HepG2 (cell line): Measurements from ENCODE around the gene C5. TPM values are rescaled to one million over a fixed set of nuclear protein-coding genes. Genes with fewer than 3 reads are reported as not detected.

ENCODE experiments used
- ATAC-seq: fragments of 200-7000 bp; cut with Tn5 transposase; 3 replicates; pipeline ENCODE4 v1.9.1; 2020; ENCODE audit warnings: mild to moderate bottlenecking, moderate library complexity
- BruUV-seq: library from RNA; stranded (reverse); fragments of 400-500 nt; replicated peaks from 2 replicates; lab custom pipeline; 2021; lab: Mats Ljungman, UMichigan
- CTCF ChIA-PET: fragments of 300-600 bp; formaldehyde crosslinking; extraction: SDS; loops from one replicate; lab custom pipeline; 2021; ENCODE audit warnings: low total read pairs, inconsistent platforms, low intra/inter-chr PET ratio; lab: Yijun Ruan, JAX
- POLR2A ChIA-PET: fragments of 350-600 bp; sonication (Branson Sonifier 250); formaldehyde crosslinking; loops from one replicate; lab custom pipeline; 2020; ENCODE audit warnings: antibody characterized with exemption, inconsistent platforms; lab: Yijun Ruan, JAX
- DNase-seq: peaks from one replicate; pipeline ENCODE4 v3.0.0-alpha.2; 2015; ENCODE audit warnings: low spot score
- FAIRE-seq: peaks from 3 replicates; lab custom pipeline; 2011; peaks lifted over from hg19 to GRCh38; lab: Jason Lieb, UNC
- H2AFZ ChIP-seq: one replicate; pipeline ENCODE4 v1.6.1; 2011; ENCODE audit warnings: low read length, inconsistent platforms
- H3K27ac ChIP-seq: fragments of 300-600 bp; 3 replicates; pipeline ENCODE4 v1.8.0; 2011; ENCODE audit warnings: mixed run types, mild to moderate bottlenecking, mixed read lengths, low read length, inconsistent platforms; ENCODE audit not compliant: insufficient read depth; ENCODE audit errors: extremely low read length
- H3K27me3 ChIP-seq, 2 experiments: fragments of 200-600 bp in 1 of 2; 2 replicates in 1 of 2; 3 replicates in 1 of 2; pipeline versions ENCODE4 v1.6.0 to v1.8.0; 2011; ENCODE audit warnings: low read length in 2 of 2, mild to moderate bottlenecking in 2 of 2, moderate library complexity in 2 of 2, inconsistent platforms in 1 of 2; ENCODE audit not compliant: insufficient read depth in 2 of 2, control insufficient read depth in 1 of 2
- H3K36me3 ChIP-seq, 2 experiments: fragments of 200-600 bp in 1 of 2; replicated peaks in 1 of 2; 2 replicates in 1 of 2; 3 replicates in 1 of 2; pipeline versions ENCODE4 v1.5.1 to v1.8.0; 2011; ENCODE audit warnings: low read length in 2 of 2, inconsistent platforms in 1 of 2; ENCODE audit not compliant: insufficient read depth in 2 of 2, control insufficient read depth in 1 of 2
- H3K4me1 ChIP-seq: 2 replicates; pipeline ENCODE4 v1.5.1; 2012; ENCODE audit warnings: low read length, inconsistent platforms; ENCODE audit not compliant: insufficient read depth
- H3K4me2 ChIP-seq: 2 replicates; pipeline ENCODE4 v1.6.0; 2011; ENCODE audit warnings: low read depth, low read length, inconsistent platforms
- H3K4me3 ChIP-seq, 3 experiments: fragments of 200-600 bp in 1 of 3; sonication (generic), shearing (Covaris generic) in 1 of 3; replicated peaks in 1 of 3; 2 replicates each; pipeline ENCODE4 v1.5.1; 2011 to 2016; ENCODE audit warnings: low read length in 3 of 3, inconsistent platforms in 2 of 3, low read depth in 2 of 3, mild to moderate bottlenecking in 2 of 3, control low read depth in 1 of 3, mixed read lengths in 1 of 3; ENCODE audit not compliant: insufficient read depth in 1 of 3
- H3K79me2 ChIP-seq: one replicate; pipeline ENCODE4 v1.6.1; 2011; ENCODE audit warnings: low read length, inconsistent platforms; ENCODE audit not compliant: insufficient read depth
- H3K9ac ChIP-seq: 2 replicates; pipeline ENCODE4 v1.6.0; 2011; ENCODE audit warnings: mild to moderate bottlenecking, low read depth, low read length, inconsistent platforms; ENCODE audit not compliant: insufficient read depth
- H3K9me3 ChIP-seq: 2 replicates; pipeline ENCODE4 v1.5.1; 2012; ENCODE audit warnings: mild to moderate bottlenecking, low read length
- H4K20me1 ChIP-seq: 2 replicates; pipeline ENCODE4 v1.6.0; 2011; ENCODE audit warnings: inconsistent platforms, mild to moderate bottlenecking, low read length, moderate library complexity; ENCODE audit not compliant: insufficient read depth
- FOXA3 ChIP-seq: IDR thresholded peaks from 2 replicates; pipeline ENCODE4 v1.6.1; 2016; ENCODE audit warnings: missing genetic modification reagents, missing compliant biosample characterization
- KAT7 ChIP-seq: IDR thresholded peaks from 2 replicates; pipeline ENCODE4 v1.6.1; 2018; ENCODE audit warnings: borderline replicate concordance, missing compliant biosample characterization
- KLF6 ChIP-seq: IDR thresholded peaks from 2 replicates; pipeline ENCODE4 v1.8.0; 2016; ENCODE audit warnings: missing biosample characterization, missing genetic modification reagents
- PITX1 ChIP-seq: sonication (generic); formaldehyde crosslinking; IDR thresholded peaks from 2 replicates; pipeline ENCODE4 v1.5.1; 2020; ENCODE audit warnings: mild to moderate bottlenecking, missing genetic modification reagents
- SP5 ChIP-seq: IDR thresholded peaks from 2 replicates; pipeline ENCODE4 v1.6.1; 2016; ENCODE audit warnings: low read depth, borderline replicate concordance
- ZEB1 ChIP-seq: IDR thresholded peaks from 2 replicates; pipeline ENCODE4 v1.6.1; 2012; ENCODE audit warnings: mild to moderate bottlenecking, low read depth, inconsistent platforms; ENCODE audit not compliant: insufficient replicate concordance
- ZFP36 ChIP-seq: fragments of 150-350 bp; IDR thresholded peaks from 2 replicates; pipeline ENCODE4 v1.6.1; 2018; ENCODE audit warnings: borderline replicate concordance, low read length, low read depth; ENCODE audit not compliant: partially characterized antibody
- ZNF136 ChIP-seq: sonication (generic); formaldehyde crosslinking; IDR thresholded peaks from 2 replicates; pipeline ENCODE4 v1.8.1; 2022; ENCODE audit warnings: low read depth, mild to moderate bottlenecking, moderate library complexity, missing genetic modification reagents
- ZNF446 ChIP-seq: sonication (generic); formaldehyde crosslinking; IDR thresholded peaks from 2 replicates; pipeline ENCODE4 v1.5.0; 2020; ENCODE audit warnings: mild to moderate bottlenecking, missing genetic modification reagents
- ZNF607 ChIP-seq: sonication (generic); formaldehyde crosslinking; IDR thresholded peaks from 2 replicates; pipeline ENCODE4 v1.5.1; 2020; ENCODE audit warnings: missing genetic modification reagents, mild to moderate bottlenecking, borderline replicate concordance
- ZNF672 ChIP-seq: sonication (generic); formaldehyde crosslinking; IDR thresholded peaks from 2 replicates; pipeline ENCODE4 v1.8.1; 2022; ENCODE audit warnings: missing genetic modification reagents
- WGBS: methylation state at CpG from one replicate; pipeline ENCODE4 v1.1.6; 2017; ENCODE audit warnings: low lambda C conversion rate; 5-methylcytosine and 5-hydroxymethylcytosine counted together
- in situ Hi-C: cut with HindIII; loops from 2 replicates; pipeline ENCODE4 v1.10.0; 2017; ENCODE audit warnings: low pct_unique_long_range_greater_than_20kb; ENCODE audit not compliant: extremely low pct_ligation_motif_present
- intact Hi-C: fragments of 100-400 bp; cut with micrococcal nuclease; formaldehyde crosslinking; loops from one replicate; pipeline ENCODE4 v1.10.0; 2022; ENCODE audit not compliant: unreplicated experiment
- polyA plus RNA-seq, 8 experiments: library from polyadenylated mRNA; depleted of rRNA in 3 of 8; stranded (reverse) in 7 of 8; unstranded in 1 of 8; fragments of >200 nt; fragmentation: Illumina TruSeq in 4 of 8; extraction: Trizol in 4 of 8; gene quantifications; 2 replicates each; pipeline versions ENCODE4 v1.2.1 to v1.2.3, GENCODE V29; 2011 to 2016; ENCODE audit warnings: low read depth in 4 of 8, missing spikeins in 1 of 8, mixed read lengths in 1 of 8; ENCODE audit not compliant: insufficient read depth in 1 of 8
- total RNA-seq, 5 experiments: library from RNA; depleted of rRNA; stranded (reverse); fragments of >200 nt; fragmentation: Illumina TruSeq; extraction: Trizol; gene quantifications; 2 replicates each; pipeline ENCODE4 v1.2.3, GENCODE V29; 2016; ENCODE audit warnings: low read depth in 1 of 5
- TF ChIP-seq, protein P1 (sequence below): sonication (generic); formaldehyde crosslinking; IDR thresholded peaks from 2 replicates; pipeline ENCODE4 v1.4.0; 2020; ENCODE audit warnings: missing genetic modification reagents
- TF ChIP-seq, protein P2 (sequence below): sonication (generic); formaldehyde crosslinking; IDR thresholded peaks from 2 replicates; pipeline ENCODE4 v1.4.0; 2020; ENCODE audit warnings: missing genetic modification reagents

C5 gene
- total and polyA plus RNA-seq, 2 of the 13 experiments (the other 11 are each of a cell fraction or from before 2014, with no cell fraction given) = 57.6 to 192 TPM

DNA sequence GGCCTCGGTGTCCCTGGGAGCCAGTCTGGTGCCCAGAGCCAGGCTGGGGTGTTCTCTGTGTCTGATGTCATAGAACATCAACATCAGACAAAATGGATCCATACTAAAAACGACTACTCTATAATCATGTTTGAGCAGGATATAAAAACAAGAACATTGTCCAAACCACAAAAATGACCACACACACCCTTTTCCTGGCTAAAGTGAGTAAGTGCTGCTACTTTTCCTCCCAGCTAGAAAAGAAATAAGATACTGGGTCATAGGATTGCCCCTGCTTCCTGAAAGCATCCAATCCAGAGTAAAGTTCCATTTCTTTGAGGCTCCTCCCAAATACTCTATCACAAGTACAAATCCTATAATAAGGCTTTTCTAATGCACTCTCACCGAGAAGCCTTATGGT, 103.8 kb downstream of the C5 start:
- H2AFZ ChIP-seq = no peak overlapping the region
- no peaks in the 10 kb centered on the region for H4K20me1 ChIP-seq
- H3K4me1 ChIP-seq = no peaks in the 10 kb centered on the region
- H3K4me2 ChIP-seq = no peak overlapping the region
- TF ChIP-seq ZEB1 = no peak
- no peak for TF ChIP-seq ZNF446
- no peak for TF ChIP-seq PITX1
- TF ChIP-seq ZNF136 (CRISPR knock-in tag) = no peak
- no peak for TF ChIP-seq ZFP36
- TF ChIP-seq, protein P1, sequence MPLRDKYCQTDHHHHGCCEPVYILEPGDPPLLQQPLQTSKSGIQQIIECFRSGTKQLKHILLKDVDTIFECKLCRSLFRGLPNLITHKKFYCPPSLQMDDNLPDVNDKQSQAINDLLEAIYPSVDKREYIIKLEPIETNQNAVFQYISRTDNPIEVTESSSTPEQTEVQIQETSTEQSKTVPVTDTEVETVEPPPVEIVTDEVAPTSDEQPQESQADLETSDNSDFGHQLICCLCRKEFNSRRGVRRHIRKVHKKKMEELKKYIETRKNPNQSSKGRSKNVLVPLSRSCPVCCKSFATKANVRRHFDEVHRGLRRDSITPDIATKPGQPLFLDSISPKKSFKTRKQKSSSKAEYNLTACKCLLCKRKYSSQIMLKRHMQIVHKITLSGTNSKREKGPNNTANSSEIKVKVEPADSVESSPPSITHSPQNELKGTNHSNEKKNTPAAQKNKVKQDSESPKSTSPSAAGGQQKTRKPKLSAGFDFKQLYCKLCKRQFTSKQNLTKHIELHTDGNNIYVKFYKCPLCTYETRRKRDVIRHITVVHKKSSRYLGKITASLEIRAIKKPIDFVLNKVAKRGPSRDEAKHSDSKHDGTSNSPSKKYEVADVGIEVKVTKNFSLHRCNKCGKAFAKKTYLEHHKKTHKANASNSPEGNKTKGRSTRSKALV (CRISPR knock-in tag) = no peak
- no peak for TF ChIP-seq KLF6 (CRISPR knock-in tag)
- no peak for TF ChIP-seq FOXA3 (CRISPR knock-in tag)
- TF ChIP-seq SP5 (CRISPR knock-in tag) = no peak
- no peak for TF ChIP-seq ZNF607
- TF ChIP-seq, protein P2, sequence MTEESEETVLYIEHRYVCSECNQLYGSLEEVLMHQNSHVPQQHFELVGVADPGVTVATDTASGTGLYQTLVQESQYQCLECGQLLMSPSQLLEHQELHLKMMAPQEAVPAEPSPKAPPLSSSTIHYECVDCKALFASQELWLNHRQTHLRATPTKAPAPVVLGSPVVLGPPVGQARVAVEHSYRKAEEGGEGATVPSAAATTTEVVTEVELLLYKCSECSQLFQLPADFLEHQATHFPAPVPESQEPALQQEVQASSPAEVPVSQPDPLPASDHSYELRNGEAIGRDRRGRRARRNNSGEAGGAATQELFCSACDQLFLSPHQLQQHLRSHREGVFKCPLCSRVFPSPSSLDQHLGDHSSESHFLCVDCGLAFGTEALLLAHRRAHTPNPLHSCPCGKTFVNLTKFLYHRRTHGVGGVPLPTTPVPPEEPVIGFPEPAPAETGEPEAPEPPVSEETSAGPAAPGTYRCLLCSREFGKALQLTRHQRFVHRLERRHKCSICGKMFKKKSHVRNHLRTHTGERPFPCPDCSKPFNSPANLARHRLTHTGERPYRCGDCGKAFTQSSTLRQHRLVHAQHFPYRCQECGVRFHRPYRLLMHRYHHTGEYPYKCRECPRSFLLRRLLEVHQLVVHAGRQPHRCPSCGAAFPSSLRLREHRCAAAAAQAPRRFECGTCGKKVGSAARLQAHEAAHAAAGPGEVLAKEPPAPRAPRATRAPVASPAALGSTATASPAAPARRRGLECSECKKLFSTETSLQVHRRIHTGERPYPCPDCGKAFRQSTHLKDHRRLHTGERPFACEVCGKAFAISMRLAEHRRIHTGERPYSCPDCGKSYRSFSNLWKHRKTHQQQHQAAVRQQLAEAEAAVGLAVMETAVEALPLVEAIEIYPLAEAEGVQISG (CRISPR knock-in tag) = no peak
- TF ChIP-seq ZNF672 = no peak
- TF ChIP-seq KAT7 (CRISPR knock-in tag) = no peak
- intact Hi-C loops (no loop called here), in situ Hi-C loops (no loop called here)
- CTCF ChIA-PET = no interaction called here
- ATAC-seq (no peak), FAIRE-seq (no peak), DNase-seq (no peak)
- H3K9ac ChIP-seq = no peak overlapping the region
- no peak overlapping the region for H3K27ac ChIP-seq
- WGBS = 86% methylated on average over 3 of the region's 3 CpGs
- no peaks in the 10 kb centered on the region for H3K27me3 ChIP-seq
- no peaks in the 10 kb centered on the region for H3K9me3 ChIP-seq
- H3K79me2 ChIP-seq = no peaks in the 10 kb centered on the region
- H3K4me3 ChIP-seq = no peak overlapping the region
- POLR2A ChIA-PET = no interaction called here
- BruUV-seq = no TSS peak
- H3K36me3 ChIP-seq = peaks cover 2 to 7% of the 10 kb centered on the region in 2 experiments; a peak in 3 of 5 replicates
